ENCODE data around the gene MAGEF1. TPM values are rescaled to one million over a fixed set of nuclear protein-coding genes. Genes with fewer than 3 reads are reported as not detected.
"Not testable (repeated sequence)": the region's sequence is repeated elsewhere in the genome, so short reads cannot be mapped to it uniquely, and the experiment has no call there.

MAGEF1 gene
- polyA plus RNA-seq, 1 donor = 78.9 TPM

DNA sequence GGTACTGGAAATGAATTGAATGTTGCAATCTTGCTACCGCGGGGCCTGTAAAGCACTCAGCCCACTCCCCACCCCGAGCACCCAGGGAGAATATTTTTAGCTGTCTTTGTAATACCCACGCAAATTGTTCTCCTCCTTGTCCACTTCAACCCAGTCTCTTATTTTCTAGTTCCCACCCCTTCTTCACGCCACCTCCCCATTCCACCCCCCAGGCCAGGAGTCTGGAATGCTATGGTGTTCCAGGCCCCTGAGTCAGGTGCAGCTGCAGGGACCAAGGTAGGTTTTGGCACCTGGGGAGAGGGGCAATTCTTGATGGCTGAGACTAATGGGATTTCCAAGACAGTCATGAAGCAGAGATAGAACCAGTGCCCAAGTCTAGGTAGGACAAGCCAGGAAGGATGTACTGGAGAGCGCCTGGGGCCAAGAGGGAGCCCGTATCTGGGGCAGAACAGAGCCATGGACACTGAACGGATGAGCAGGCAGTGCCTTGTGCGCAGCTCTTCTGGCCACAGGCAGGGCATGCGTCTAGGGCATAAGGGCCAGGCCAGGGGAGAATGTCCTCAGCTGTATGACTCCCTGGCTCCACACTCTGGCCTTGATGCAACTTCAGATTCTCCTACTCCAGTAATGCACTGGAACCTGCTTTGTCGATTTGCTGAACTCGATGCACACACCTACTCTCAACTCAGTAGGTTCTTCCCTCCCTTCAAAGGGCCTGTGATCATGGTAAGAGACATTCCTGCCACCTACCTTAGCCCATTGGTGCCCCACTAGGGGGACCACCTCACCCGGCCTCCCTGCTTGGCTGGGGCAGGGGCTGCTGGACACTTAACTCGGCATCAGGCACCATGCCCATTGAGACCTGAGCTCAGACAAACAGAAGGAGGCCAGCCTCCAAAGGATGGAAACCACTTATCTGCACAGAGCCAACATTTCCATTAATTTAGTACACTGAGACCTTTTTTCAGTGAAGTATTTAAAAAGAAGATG, 34.6 kb upstream of the MAGEF1 start:
- DNase-seq = no peak

DNA sequence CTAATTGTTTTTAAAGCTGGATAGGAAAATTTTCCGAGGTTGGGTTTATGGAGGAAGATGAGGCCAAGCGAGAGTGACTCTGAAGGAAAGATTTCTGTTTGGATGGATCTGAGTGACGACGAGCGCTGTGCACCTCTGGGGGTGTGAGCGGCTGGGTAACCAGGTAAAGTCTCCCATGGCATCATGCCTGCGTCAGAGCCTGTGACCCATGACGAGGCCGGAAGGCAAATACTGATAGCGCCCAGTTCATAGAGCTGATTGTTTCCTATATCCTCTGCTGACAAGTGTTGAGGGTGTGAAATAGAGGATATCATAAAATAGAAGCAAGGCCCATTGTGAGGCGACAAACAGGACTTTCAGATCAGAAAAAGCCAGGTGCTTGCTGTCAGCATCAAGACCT, 33.7 kb upstream of the MAGEF1 start:
- no peak for DNase-seq

DNA sequence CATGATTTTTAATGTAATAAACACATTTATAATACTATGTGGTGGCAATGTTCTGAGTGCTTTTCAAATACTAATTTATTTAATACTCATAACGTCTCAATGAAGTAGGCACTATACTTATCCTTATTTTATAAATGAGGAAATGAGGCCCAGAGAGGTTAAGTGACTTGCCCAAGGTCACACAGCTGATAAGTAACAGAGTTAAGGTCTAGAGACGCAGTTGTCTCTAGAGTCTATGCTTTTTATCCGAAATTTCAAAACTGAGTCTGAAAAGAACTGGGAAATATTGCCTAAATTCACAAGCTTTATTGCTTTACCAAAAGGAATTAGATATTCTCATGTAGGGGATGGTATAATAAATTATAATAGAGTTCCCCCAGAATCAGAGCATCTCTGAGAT, 31.4 kb upstream of the MAGEF1 start:
- no peak for DNase-seq

DNA sequence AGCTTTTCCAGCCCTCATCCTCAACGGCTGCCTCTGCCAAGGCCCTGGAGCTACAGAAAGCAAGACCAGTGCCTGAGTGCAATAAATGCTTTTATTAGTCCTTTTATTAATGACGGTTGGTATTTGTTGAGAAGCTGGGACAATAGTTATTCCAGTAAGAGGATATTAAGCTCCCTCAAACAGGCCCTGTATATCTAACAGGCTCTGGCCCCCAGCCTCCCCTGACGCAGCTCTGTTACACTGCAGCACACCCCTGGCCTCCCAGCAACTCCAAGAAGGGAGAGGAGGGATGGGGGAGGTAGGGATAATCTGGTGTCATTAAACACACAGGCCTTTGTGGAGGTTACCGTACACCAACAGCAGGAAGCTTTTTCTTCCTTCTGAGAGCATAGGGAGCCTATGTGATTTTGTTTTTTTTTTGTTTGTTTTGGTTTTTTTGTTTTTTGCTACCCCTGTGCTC, 30.8 kb upstream of the MAGEF1 start:
- DNase-seq = no peak

GRCh38 chr3:184741798-184742675, 30.2 kb upstream of the MAGEF1 start:
- DNase-seq = no peak

DNA sequence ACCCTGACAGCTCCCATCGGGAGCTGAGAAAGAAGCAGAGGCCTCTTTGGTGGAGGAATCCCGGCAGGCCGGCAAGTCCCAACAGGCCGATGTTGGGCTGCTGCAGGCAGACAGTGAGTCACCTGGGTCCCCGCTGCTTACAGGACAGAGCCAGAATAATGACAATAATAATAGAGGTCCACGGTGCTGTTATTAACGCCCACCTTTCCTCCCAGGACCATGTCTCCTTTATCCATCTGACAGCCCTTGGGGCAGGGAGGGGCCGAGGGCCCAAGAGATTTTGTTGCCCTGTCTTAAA, 29.3 kb upstream of the MAGEF1 start:
- no peak for DNase-seq

DNA sequence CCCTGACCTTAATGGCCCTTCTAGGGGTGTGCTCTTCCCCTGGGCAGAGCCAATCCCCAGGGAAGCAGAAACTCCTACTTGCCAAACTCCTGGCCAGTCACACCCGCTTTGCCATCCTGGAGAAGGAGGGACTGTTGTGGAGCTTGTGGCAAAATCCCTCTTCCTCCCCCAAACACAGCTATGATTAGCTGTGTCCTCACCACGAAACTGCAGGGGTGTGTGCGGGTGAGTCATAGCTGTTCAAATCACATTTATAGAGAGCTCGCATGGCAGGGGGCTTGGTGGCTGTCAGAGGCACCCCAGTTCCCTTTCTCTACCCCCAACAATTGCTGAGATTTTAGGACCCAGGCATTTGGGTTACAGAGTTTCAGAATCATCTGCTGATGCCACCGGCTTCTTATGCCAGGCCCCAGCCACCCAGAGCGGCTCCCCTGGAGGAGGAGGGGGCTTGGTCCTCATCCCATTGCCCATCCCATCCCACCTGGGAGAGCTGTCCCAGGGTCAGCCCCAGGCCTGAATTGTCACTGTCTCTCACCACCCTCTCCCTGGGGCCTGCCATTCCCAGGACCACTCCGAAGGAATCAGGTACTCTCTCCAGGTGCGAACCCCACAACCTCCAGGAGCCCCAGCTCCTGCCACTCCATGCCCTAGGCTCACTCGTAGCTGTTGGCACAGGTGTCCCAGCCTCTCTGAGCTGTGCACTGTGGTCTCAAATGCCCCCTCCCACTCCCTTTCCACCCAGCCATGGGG, 28.8 kb upstream of the MAGEF1 start:
- DNase-seq = no peak

GRCh38 chr3:184739594-184740505, 28.0 kb upstream of the MAGEF1 start:
- DNase-seq = no peak

GRCh38 chr3:184738982-184739381, 27.1 kb upstream of the MAGEF1 start:
- no peak for DNase-seq

GRCh38 chr3:184738506-184738890, 26.6 kb upstream of the MAGEF1 start:
- no peak for DNase-seq

DNA sequence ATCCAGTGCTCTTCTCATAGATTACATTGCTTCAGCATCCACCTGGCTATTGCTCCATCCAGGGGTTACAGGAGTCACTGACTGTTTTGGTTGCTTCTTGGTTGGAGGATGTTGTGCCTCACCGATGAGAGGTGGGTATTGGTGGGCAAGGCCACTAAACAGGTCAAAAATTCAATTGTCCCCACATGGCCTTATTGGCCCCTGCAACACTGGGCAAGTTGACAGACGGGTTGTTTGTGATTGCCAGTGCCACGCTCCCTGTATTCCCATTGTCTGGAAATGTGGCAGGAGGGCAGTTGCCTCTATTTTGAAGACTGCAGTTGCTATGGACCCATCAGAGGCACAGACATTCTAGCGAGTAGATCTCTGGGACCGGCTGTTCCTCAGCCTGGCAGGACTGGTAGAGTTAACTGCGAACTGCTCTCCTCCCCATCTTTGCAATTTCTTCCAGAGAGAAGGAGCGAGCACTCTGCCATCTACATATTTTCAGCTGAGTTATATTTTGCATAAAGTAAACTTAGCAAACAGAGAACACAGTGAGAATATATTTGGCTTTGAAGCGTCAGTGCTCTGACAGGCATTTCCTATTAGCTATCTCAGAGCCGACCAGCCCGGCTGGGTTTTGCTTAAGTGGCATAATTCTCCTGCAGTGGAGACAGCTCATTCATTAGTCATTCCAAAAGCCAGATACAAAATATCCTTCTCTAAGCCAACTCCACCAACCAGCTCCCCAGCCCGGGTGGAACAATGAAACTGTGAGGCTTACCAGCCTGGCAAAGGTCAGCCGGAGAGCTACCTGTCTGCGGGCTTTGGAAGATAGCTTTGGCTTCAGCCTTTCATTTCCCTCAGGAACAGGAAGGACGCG, 26.0 kb upstream of the MAGEF1 start:
- no peak for DNase-seq

DNA sequence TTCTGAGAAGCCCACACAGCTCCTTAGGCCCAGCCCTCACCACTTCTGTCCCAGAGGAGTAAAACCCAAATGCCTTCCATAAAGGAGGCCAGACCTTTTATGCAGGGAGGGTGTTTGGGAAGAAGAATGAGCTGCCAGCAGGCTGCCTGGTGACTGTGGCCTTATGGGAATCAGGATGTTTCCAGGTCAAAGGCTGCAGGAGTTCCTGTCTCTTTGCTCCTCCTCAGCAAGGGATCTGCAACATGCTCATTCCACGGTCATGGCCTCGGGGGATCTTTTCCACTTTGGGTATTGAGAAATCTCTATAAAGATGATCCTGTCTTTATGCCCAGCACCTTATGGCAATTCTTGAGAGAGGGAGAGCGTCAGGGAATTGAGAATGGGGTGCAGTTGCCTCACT, 25.2 kb upstream of the MAGEF1 start:
- no peak for DNase-seq

GRCh38 chr3:184734903-184735701, 23.2 kb upstream of the MAGEF1 start:
- no peak for DNase-seq

- DNase-seq = no peak
These were observed 22.2 kb upstream of the MAGEF1 start for GRCh38 chr3:184733971-184734608.

DNA sequence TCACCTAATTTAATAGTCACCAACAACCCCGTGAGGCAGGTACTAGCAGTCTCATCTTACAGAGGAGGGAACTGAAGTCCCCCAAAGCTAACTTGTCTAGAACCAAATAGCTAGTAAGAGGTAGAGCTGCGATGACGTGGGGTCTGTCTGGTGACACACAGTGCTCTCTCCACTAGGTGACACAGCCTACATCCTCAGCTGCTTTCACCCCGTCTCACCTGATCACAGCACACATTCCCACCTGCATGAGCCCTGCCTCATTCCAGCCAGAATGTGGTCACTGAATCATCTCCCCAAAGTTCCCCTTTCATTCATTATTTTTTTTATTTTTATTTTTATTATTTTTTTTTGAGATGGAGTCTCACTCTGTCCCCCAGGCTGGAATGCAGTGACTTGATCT, 21.3 kb upstream of the MAGEF1 start:
- DNase-seq = no peak

- no peak for DNase-seq
These were observed 20.1 kb upstream of the MAGEF1 start for GRCh38 chr3:184731786-184732537.

GRCh38 chr3:184730924-184731323, 19.1 kb upstream of the MAGEF1 start:
- no peak for DNase-seq

DNA sequence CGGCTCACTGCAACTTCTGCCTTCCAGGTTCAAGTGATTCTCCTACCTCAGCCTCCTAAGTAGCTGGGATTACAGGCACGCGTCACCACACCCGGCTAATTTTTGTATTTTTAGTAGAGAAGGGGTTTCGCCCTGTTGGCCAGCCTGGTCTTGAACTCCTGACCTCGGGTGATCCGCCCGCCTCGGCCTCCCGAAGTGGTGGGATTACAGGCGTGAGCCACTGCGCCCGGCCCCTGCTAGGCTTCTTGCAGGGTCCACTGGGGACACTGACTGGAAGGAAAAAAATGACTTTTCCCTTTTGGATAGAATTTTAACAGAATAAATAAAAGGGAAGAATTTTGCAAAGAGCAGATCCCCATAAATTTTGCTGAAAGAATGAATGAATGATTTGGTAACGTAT, 17.3 kb upstream of the MAGEF1 start:
- not testable (repeated sequence) for DNase-seq
